ACHN (cell line): ENCODE results near the gene MUC3A.
"Not testable (repeated sequence)": the region's sequence is repeated elsewhere in the genome, so short reads cannot be mapped to it uniquely, and the experiment has no call there.

Source experiments
- DNase-seq: peaks from one replicate; pipeline ENCODE4 v3.0.0-alpha.2; 2015
- in situ Hi-C: cut with HindIII; loops from 2 replicates; pipeline ENCODE4 v1.10.0; 2017; ENCODE audit warnings: low sequenced_read_pairs, low pct_ligation_motif_present, low pct_unique_long_range_greater_than_20kb

Gene MUC3A, protein sequence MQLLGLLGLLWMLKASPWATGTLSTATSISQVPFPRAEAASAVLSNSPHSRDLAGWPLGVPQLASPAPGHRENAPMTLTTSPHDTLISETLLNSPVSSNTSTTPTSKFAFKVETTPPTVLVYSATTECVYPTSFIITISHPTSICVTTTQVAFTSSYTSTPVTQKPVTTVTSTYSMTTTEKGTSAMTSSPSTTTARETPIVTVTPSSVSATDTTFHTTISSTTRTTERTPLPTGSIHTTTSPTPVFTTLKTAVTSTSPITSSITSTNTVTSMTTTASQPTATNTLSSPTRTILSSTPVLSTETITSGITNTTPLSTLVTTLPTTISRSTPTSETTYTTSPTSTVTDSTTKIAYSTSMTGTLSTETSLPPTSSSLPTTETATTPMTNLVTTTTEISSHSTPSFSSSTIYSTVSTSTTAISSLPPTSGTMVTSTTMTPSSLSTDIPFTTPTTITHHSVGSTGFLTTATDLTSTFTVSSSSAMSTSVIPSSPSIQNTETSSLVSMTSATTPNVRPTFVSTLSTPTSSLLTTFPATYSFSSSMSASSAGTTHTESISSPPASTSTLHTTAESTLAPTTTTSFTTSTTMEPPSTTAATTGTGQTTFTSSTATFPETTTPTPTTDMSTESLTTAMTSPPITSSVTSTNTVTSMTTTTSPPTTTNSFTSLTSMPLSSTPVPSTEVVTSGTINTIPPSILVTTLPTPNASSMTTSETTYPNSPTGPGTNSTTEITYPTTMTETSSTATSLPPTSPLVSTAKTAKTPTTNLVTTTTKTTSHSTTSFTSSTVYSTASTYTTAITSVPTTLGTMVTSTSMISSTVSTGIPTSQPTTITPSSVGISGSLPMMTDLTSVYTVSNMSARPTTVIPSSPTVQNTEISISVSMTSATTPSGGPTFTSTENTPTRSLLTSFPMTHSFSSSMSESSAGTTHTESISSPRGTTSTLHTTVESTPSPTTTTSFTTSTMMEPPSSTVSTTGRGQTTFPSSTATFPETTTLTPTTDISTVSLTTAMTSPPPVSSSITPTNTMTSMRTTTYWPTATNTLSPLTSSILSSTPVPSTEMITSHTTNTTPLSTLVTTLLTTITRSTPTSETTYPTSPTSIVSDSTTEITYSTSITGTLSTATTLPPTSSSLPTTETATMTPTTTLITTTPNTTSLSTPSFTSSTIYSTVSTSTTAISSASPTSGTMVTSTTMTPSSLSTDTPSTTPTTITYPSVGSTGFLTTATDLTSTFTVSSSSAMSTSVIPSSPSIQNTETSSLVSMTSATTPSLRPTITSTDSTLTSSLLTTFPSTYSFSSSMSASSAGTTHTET (N-terminal part only)

GRCh38 chr7:100949227-100949932 is at the start of gene MUC3A:
Gene MUC3A (plus strand): TSS chr7:100949534. CDS start chr7:100949625, 91 bp downstream.
- DNase-seq = no peak
- in situ Hi-C loops = no loop called here

DNA sequence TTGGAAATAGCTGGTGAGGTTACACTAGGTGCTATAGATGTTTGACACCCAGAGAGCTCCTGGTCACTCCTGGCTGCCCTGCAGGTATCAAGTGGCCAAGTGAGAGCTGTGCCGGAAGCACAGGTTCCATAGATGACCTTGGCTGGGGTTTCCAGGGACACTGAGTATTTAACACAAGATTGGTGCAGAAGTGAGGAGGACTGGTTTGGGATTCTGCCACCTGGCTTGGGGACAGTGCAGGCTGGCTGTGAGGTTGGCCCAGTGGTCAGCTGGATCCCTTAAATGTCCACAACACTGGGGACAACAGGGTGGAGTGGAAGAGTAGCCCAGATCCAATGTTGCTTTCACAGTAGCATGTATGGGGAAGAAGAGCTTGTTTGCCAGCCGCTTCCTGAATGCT is 48.4 kb upstream of the MUC3A start:
- in situ Hi-C loops = no loop called here

GRCh38 chr7:100901921-100902332 is 47.4 kb upstream of the MUC3A start:
- in situ Hi-C loops = no loop called here
- DNase-seq = no peak

More for the DNA sequence above, 48.4 kb upstream of the MUC3A start:
- DNase-seq = no peak

- no peak for DNase-seq
- in situ Hi-C loops = no loop called here
Observed at GRCh38 chr7:100902638-100903037, 46.7 kb upstream of the MUC3A start.

GRCh38 chr7:100908512-100908911 is 40.8 kb upstream of the MUC3A start:
- DNase-seq = no peak
- in situ Hi-C loops = no loop called here

- in situ Hi-C loops, DNase-seq: not testable (repeated sequence)
Observed at GRCh38 chr7:100910443-100910842, 38.9 kb upstream of the MUC3A start.

- in situ Hi-C loops = no loop called here
- DNase-seq = no peak
Observed at GRCh38 chr7:100911484-100911883, 37.9 kb upstream of the MUC3A start.

- in situ Hi-C loops = no loop called here
- no peak for DNase-seq
Observed at GRCh38 chr7:100914208-100914878, 35.0 kb upstream of the MUC3A start.

- in situ Hi-C loops = no loop called here
- no peak for DNase-seq
Observed at GRCh38 chr7:100914879-100915447, 34.4 kb upstream of the MUC3A start.

DNA sequence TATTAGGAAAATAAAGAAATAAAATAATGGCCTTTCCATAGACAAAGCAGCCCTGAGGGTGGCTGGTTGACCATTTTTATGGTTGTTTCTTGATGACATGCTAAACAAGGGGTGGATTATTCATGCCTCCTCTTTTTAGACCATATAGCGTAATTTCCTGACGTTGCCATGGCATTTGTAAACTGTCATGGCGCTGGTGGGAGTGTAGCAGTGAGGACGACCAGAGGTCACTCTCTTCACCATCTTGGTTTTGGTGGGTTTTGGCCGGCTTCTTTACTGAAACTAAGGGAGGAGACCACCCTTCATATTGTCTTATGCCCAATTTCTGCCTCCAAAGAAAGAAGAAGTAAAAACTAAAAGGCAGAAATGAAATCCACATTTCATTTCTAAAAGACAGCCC is 30.0 kb upstream of the MUC3A start:
- in situ Hi-C loops, DNase-seq: not testable (repeated sequence)

- DNase-seq, in situ Hi-C loops: not testable (repeated sequence)
Observed at GRCh38 chr7:100919779-100920437, 29.4 kb upstream of the MUC3A start.

- no peak for DNase-seq
- in situ Hi-C loops = no loop called here
Observed at GRCh38 chr7:100921039-100921438, 28.3 kb upstream of the MUC3A start.

DNA sequence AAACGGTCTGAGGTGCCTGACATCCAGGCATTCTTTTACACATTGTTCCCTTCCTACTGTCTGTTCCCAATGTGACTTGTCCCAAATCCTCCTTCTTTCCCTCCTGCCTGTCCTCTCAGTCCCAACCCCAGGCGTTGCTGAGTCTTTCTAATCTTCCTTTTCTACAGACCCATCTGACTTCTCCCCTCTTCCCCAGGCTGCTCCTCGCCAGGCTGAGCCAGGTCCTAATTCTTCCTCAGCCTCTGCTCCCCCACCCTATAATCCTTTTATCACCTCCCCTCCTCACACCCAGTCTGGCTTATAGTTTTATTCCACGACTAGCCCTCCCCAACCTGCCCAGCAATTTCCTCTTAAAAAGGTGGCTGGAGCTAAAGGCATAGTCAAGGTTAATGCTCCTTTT is 25.7 kb upstream of the MUC3A start:
- in situ Hi-C loops, DNase-seq: not testable (repeated sequence)

GRCh38 chr7:100929808-100930174 is 19.5 kb upstream of the MUC3A start:
- in situ Hi-C loops = no loop called here

DNA sequence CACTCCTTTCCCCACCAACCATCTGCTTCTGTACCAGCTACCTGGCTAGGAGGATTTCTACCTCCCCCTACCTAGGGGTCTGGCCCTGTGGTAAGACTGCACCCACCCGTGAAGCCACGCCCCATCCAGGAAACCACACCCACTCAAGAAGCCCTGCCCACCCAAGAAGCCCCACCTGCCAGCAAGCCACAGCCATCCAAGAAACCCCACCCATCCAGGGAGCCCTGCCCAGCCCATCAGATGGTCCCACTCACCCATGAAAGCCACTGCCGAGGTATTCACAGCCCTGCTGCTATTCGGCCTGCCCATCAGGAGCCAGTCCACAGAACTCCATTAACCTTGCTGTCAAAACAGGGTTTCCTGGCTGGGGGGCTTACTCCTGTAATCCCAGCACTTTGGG is 15.6 kb upstream of the MUC3A start:
- DNase-seq = no peak
- in situ Hi-C loops = no loop called here

More at GRCh38 chr7:100929808-100930174, 19.5 kb upstream of the MUC3A start:
- no peak for DNase-seq

- DNase-seq, in situ Hi-C loops: not testable (repeated sequence)
Observed at GRCh38 chr7:100935381-100935780, 14.0 kb upstream of the MUC3A start.

DNA sequence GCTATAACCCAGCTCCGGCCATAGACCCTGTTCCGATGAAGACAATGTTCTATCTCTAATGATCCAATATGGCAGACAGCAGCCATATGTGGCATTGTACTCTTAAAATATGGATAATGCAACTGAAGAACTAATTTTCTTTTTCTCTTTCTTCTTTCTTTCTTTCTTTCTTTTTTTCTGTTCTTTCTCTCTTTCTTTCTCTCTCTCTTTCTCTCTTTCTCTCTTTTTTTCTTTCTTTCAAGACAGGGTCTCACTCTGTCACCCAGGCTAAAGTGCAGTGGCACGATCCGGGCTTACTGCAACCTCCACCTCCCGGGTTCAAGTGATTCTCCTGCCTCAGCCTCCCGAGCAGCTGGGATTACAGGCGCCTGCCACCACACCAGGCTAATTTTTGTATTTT is 13.2 kb upstream of the MUC3A start:
- in situ Hi-C loops, DNase-seq: not testable (repeated sequence)
